MCF 10A (cell line): Measurements from ENCODE around the gene LHFPL3. TPM values are rescaled to one million over a fixed set of nuclear protein-coding genes. Genes with fewer than 3 reads are reported as not detected.

Source experiments
- BruUV-seq: library from RNA; stranded (reverse); fragments of 400-500 nt; replicated peaks from 2 replicates; lab custom pipeline; 2021; lab: Mats Ljungman, UMichigan
- CTCF ChIA-PET: fragments of 300-600 bp; sonication (Branson Sonifier 250); formaldehyde crosslinking; extraction: SDS; loops from one replicate; lab custom pipeline; 2021; ENCODE audit warnings: antibody characterized with exemption, inconsistent platforms; lab: Yijun Ruan, JAX
- POLR2A ChIA-PET: fragments of 300-600, 350-650 bp; sonication (Branson Sonifier 250); formaldehyde crosslinking; extraction: SDS; loops from one replicate; lab custom pipeline; 2020; ENCODE audit warnings: antibody characterized with exemption, inconsistent platforms; lab: Yijun Ruan, JAX
- DNase-seq: peaks from one replicate; pipeline ENCODE4 v3.0.0-alpha.2; 2018; ENCODE audit not compliant: unreplicated experiment
- H3K27ac Mint-ChIP-seq: one replicate; pipeline ENCODE4 v1.8.0; 2022; ENCODE audit warnings: mild to moderate bottlenecking, low read depth, mixed read lengths; ENCODE audit not compliant: unreplicated experiment
- H3K27me3 Mint-ChIP-seq: one replicate; pipeline ENCODE4 v1.8.0; 2022; ENCODE audit warnings: mixed read lengths; ENCODE audit not compliant: insufficient read depth, unreplicated experiment
- H3K36me3 Mint-ChIP-seq: one replicate; pipeline ENCODE4 v1.8.0; 2022; ENCODE audit warnings: mild to moderate bottlenecking, moderate library complexity, mixed read lengths; ENCODE audit not compliant: insufficient read depth, unreplicated experiment
- H3K4me1 Mint-ChIP-seq: one replicate; pipeline ENCODE4 v1.8.0; 2022; ENCODE audit warnings: mixed read lengths; ENCODE audit not compliant: insufficient read depth, unreplicated experiment
- H3K4me3 Mint-ChIP-seq: one replicate; pipeline ENCODE4 v1.8.0; 2022; ENCODE audit warnings: mild to moderate bottlenecking, moderate library complexity, mixed read lengths; ENCODE audit not compliant: unreplicated experiment
- H3K9me3 Mint-ChIP-seq: one replicate; pipeline ENCODE4 v1.8.0; 2022; ENCODE audit warnings: mixed read lengths; ENCODE audit not compliant: unreplicated experiment
- CTCF ChIP-seq: fragments of 200-600 bp; IDR thresholded peaks from one replicate; pipeline ENCODE4 v1.8.0; 2022; ENCODE audit warnings: antibody characterized with exemption, mild to moderate bottlenecking; ENCODE audit not compliant: unreplicated experiment
- intact Hi-C: fragments of 100-400 bp; cut with micrococcal nuclease; formaldehyde crosslinking; loops from 2 replicates; pipeline ENCODE4 v1.14.1; 2022
- total RNA-seq: library from RNA; stranded (reverse); gene quantifications from 2 replicates; pipeline ENCODE4 v1.2.3, GENCODE V29; 2022

The LHFPL3 gene
- total RNA-seq, 1 experiment from 2014 or later = not detected

GRCh38 chr7:104826135-104826534 lies 497.7 kb downstream of the LHFPL3 start:
- no peaks in the 10 kb centered on the region for H3K36me3 Mint-ChIP-seq
- ChIA-PET CTCF (interaction anchor here (0.6 to 2.0 kb wide), 3 partner anchors 22 to 765 kb away, joined by 3 to 14 read pairs (median 5); no protein-coding TSS in a partner anchor), POLR2A (interaction anchor here (0.7 kb wide), 1 partner anchor 329 kb away, joined by 3 read pairs; no protein-coding TSS in a partner anchor)
- DNase-seq = no peak
- no peak overlapping the region for H3K4me3 Mint-ChIP-seq
- no TSS peak for BruUV-seq
- no peaks in the 10 kb centered on the region for H3K4me1 Mint-ChIP-seq
- intact Hi-C loops = no loop called here
- no peaks in the 10 kb centered on the region for H3K9me3 Mint-ChIP-seq
- no peak overlapping the region for H3K27ac Mint-ChIP-seq
- no peaks in the 10 kb centered on the region for H3K27me3 Mint-ChIP-seq
- TF ChIP-seq CTCF = no peak

- Mint-ChIP-seq H3K36me3 (peaks cover 6% of the 10 kb centered on the region), H3K27ac (no peak overlapping the region), H3K4me3 (no peak overlapping the region), H3K4me1 (peaks cover 6% of the 10 kb centered on the region), H3K9me3 (no peaks in the 10 kb centered on the region), H3K27me3 (peaks cover 51% of the 10 kb centered on the region)
- BruUV-seq = no TSS peak
- intact Hi-C loops = no loop called here
- peak; percentile 8 for DNase-seq
- ChIA-PET POLR2A (no interaction called here), CTCF (interaction anchor here (0.5 to 4.4 kb wide), 5 partner anchors 11 to 774 kb away, joined by 3 to 36 read pairs (median 4); no protein-coding TSS in a partner anchor)
- no peak for TF ChIP-seq CTCF
Observed at GRCh38 chr7:104836976-104837375, 508.6 kb downstream of the LHFPL3 start.

- Mint-ChIP-seq H3K4me1 (peaks cover 6% of the 10 kb centered on the region), H3K36me3 (no peaks in the 10 kb centered on the region), H3K9me3 (no peaks in the 10 kb centered on the region), H3K27ac (no peak overlapping the region), H3K27me3 (peaks cover 56% of the 10 kb centered on the region), H3K4me3 (no peak overlapping the region)
- no peak for TF ChIP-seq CTCF
- no TSS peak for BruUV-seq
- POLR2A ChIA-PET = no interaction called here
- DNase-seq = no peak
- intact Hi-C loops = no loop called here
- CTCF ChIA-PET = interaction anchor here (0.6 to 4.4 kb wide), 7 partner anchors 9 to 607 kb away, joined by 3 to 36 read pairs (median 3); no protein-coding TSS in a partner anchor
Observed at GRCh38 chr7:104838537-104839299, 510.3 kb downstream of the LHFPL3 start.

- no peak for DNase-seq
- no peak for TF ChIP-seq CTCF
- BruUV-seq = no TSS peak
- Mint-ChIP-seq H3K9me3 (no peaks in the 10 kb centered on the region), H3K36me3 (no peaks in the 10 kb centered on the region), H3K4me3 (no peak overlapping the region), H3K27ac (no peak overlapping the region), H3K4me1 (peaks cover 6% of the 10 kb centered on the region), H3K27me3 (peaks cover 56% of the 10 kb centered on the region)
- ChIA-PET CTCF (interaction anchor here (0.6 kb wide), 1 partner anchor 1109 kb away, joined by 3 read pairs; no protein-coding TSS in a partner anchor), POLR2A (no interaction called here)
- intact Hi-C loops = no loop called here
Observed at GRCh38 chr7:104839842-104840241, 511.4 kb downstream of the LHFPL3 start.
